Left lung (tissue), 10 donors: ENCODE results near the gene OSBPL5. TPM values are rescaled to one million over a fixed set of nuclear protein-coding genes. Genes with fewer than 3 reads are reported as not detected.

ENCODE experiments used
- ATAC-seq: fragments of 200-7000 bp; cut with Tn5 transposase; one replicate; pipeline ENCODE4 v1.9.1; 2020; ENCODE audit warnings: moderate library complexity
- DNase-seq, 4 donors: peaks; one replicate each; pipeline ENCODE4 v3.0.0-alpha.2; 2013 to 2020
- H3K27ac ChIP-seq, 2 donors: fragments of 200-600 bp; sonication (generic) in 1 of 2; one replicate each; pipeline versions ENCODE4 v1.5.0 to v1.8.0; 2020 to 2021
- H3K27me3 ChIP-seq, 2 donors: fragments of 200-600 bp; sonication (generic) in 1 of 2; one replicate each; pipeline versions ENCODE4 v1.5.0 to v1.8.0; 2020 to 2021
- H3K36me3 ChIP-seq, 2 donors: fragments of 200-600 bp; sonication (generic) in 1 of 2; one replicate each; pipeline versions ENCODE4 v1.5.0 to v1.8.0; 2020 to 2021
- H3K4me1 ChIP-seq, 2 donors: fragments of 200-600 bp; one replicate each; pipeline ENCODE4 v1.8.0; 2021
- H3K4me3 ChIP-seq, 2 donors: fragments of 200-600 bp; sonication (generic) in 1 of 2; one replicate each; pipeline versions ENCODE4 v1.5.0 to v1.8.0; 2020 to 2021; ENCODE audit warnings: mild to moderate bottlenecking in 1 of 2
- H3K9me3 ChIP-seq, 2 donors: fragments of 200-600 bp; sonication (generic) in 1 of 2; one replicate each; pipeline versions ENCODE4 v1.5.0 to v1.8.0; 2020 to 2021
- intact Hi-C, 2 donors: fragments of 100-400 bp; cut with DNase I; formaldehyde crosslinking; loops; one replicate each; pipeline versions ENCODE4 v1.11.2 to v1.14.2; 2022
- polyA plus RNA-seq, 6 donors: library from polyadenylated mRNA; unstranded; fragments of 120-200 nt; gene quantifications; one replicate each; pipeline ENCODE4 v1.2.1, GENCODE V29; 2013; ENCODE audit not compliant: insufficient read length in 6 of 6
- total RNA-seq, 2 donors: library from RNA; stranded (reverse); fragmentation: NEBNext Ultra II Directional; extraction: Animal tissue kit (Norgen Biotek cat#: 25700); gene quantifications; one replicate each; pipeline ENCODE4 v1.2.1, GENCODE V29; 2021
- TF ChIP-seq, protein P1 (sequence below), 2 donors: fragments of 200-600 bp; sonication (generic) in 1 of 2; IDR thresholded peaks; one replicate each; pipeline versions ENCODE4 v1.5.0 to v1.8.0; 2021; ENCODE audit warnings: antibody characterized with exemption in 2 of 2
- donor health status: DM: no; HTN: yes; CAD: no.
- donor health status: DM: no; HTN: no; CAD: no.

The OSBPL5 gene
- total and polyA plus RNA-seq, 8 donors = 19.5 to 39.6 (median 30.4) TPM

- Histone ChIP-seq H3K27ac (no peak overlapping the region), H3K4me1 (peaks cover 6 to 70% of the 10 kb centered on the region in 2 donors), H3K36me3 (peaks cover 0 to 30% of the 10 kb centered on the region in 2 donors), H3K27me3 (no peaks in the 10 kb centered on the region), H3K4me3 (no peak overlapping the region), H3K9me3 (no peaks in the 10 kb centered on the region)
- DNase-seq (peak in 1 of 4 donors; percentile 46), ATAC-seq (no peak)
- TF ChIP-seq, protein P1, sequence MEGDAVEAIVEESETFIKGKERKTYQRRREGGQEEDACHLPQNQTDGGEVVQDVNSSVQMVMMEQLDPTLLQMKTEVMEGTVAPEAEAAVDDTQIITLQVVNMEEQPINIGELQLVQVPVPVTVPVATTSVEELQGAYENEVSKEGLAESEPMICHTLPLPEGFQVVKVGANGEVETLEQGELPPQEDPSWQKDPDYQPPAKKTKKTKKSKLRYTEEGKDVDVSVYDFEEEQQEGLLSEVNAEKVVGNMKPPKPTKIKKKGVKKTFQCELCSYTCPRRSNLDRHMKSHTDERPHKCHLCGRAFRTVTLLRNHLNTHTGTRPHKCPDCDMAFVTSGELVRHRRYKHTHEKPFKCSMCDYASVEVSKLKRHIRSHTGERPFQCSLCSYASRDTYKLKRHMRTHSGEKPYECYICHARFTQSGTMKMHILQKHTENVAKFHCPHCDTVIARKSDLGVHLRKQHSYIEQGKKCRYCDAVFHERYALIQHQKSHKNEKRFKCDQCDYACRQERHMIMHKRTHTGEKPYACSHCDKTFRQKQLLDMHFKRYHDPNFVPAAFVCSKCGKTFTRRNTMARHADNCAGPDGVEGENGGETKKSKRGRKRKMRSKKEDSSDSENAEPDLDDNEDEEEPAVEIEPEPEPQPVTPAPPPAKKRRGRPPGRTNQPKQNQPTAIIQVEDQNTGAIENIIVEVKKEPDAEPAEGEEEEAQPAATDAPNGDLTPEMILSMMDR (IDR thresholded peaks at IDR 0.05) = no peak
- intact Hi-C loops = no loop called here
Measured at GRCh38 chr11:3052567-3052966, 112.5 kb downstream of the OSBPL5 start.

- H3K4me3 ChIP-seq = no peak overlapping the region
- peaks cover 5 to 67% of the 10 kb centered on the region in 2 donors for H3K4me1 ChIP-seq
- ATAC-seq = no peak
- no peaks in the 10 kb centered on the region for H3K9me3 ChIP-seq
- TF ChIP-seq, protein P1 (IDR thresholded peaks at IDR 0.05) = no peak
- intact Hi-C loops = no loop called here
- peaks cover 0 to 35% of the 10 kb centered on the region in 2 donors for H3K36me3 ChIP-seq
- peak in 1 of 4 donors; percentile 41 for DNase-seq
- no peaks in the 10 kb centered on the region for H3K27me3 ChIP-seq
- H3K27ac ChIP-seq = peak overlapping the region in 1 of 2 donors; percentile 8
Measured at GRCh38 chr11:3052109-3052479, 113.0 kb downstream of the OSBPL5 start.

- no peaks in the 10 kb centered on the region for H3K27me3 ChIP-seq
- no peaks in the 10 kb centered on the region for H3K9me3 ChIP-seq
- H3K27ac ChIP-seq = peak overlapping the region in 1 of 2 donors; percentile 8
- H3K36me3 ChIP-seq = peaks cover 0 to 40% of the 10 kb centered on the region in 2 donors
- DNase-seq = peak in 1 of 4 donors; percentile 9
- no peak overlapping the region for H3K4me3 ChIP-seq
- no peak for ATAC-seq
- TF ChIP-seq, protein P1 (IDR thresholded peaks at IDR 0.05) = no peak
- H3K4me1 ChIP-seq = peaks cover 5 to 64% of the 10 kb centered on the region in 2 donors
- intact Hi-C loops = no loop called here
Measured at GRCh38 chr11:3051196-3052108, 113.7 kb downstream of the OSBPL5 start.

DNA sequence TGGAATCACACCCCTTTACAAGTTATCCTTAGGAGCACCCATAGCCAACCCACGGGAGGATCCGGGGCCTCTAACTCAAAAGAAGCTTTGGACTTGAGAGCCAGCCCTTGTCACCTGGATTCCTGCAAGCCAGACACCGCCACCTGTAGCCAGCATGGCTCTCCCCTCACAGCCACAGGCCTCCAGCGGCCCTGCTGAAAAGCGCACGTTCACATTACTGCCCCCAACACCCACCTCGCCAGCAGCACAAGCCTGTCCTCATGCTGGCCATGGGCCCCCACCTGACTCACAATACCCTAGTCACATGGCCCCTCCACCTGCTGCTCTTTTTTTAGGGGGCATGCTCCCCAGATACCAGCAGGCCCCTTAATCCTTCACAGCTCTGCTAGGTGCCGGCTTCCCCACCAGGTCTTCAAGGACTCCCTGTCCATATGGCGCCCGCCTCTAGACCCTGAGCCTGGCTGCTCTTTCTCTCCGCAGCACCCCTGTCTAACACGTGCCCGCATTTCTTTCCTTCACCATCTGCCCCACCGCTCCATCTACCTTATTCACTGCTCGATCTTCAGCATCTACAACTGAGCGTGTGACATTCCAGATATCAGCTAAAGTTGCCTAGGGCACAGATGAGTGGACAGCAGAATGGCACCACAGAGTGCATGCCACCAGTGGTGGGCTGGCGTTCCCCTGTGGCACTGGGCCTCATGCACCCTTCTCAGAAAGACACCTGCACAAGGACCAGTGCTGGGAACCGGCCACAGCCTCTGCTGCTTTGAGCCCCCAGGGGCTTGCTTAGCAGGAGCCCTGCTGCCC, 114.5 kb downstream of the OSBPL5 start:
- no peak overlapping the region for H3K27ac ChIP-seq
- DNase-seq (no peak), ATAC-seq (no peak)
- intact Hi-C loops = no loop called here
- no peaks in the 10 kb centered on the region for H3K9me3 ChIP-seq
- no peak overlapping the region for H3K4me3 ChIP-seq
- TF ChIP-seq, protein P1 (IDR thresholded peaks at IDR 0.05) = no peak
- H3K36me3 ChIP-seq = peaks cover 0 to 49% of the 10 kb centered on the region in 2 donors
- H3K27me3 ChIP-seq = no peaks in the 10 kb centered on the region
- H3K4me1 ChIP-seq = peaks cover 5 to 56% of the 10 kb centered on the region in 2 donors
